Calu3 (cell line): ENCODE measurements around the gene EFTUD2. TPM values are rescaled to one million over a fixed set of nuclear protein-coding genes. Genes with fewer than 3 reads are reported as not detected.

ENCODE experiments used
- BruUV-seq: library from RNA; stranded (reverse); fragments of 400-500 nt; replicated peaks from 2 replicates; lab custom pipeline; 2021; lab: Mats Ljungman, UMichigan
- CTCF ChIA-PET: fragments of 300-600 bp; sonication (Branson Sonifier 250); formaldehyde crosslinking; loops from one replicate; lab custom pipeline; 2022; ENCODE audit warnings: antibody characterized with exemption; lab: Charles Lee
- DNase-seq: peaks from one replicate; pipeline ENCODE4 v3.0.0; 2022
- H3K27ac Mint-ChIP-seq: one replicate; pipeline ENCODE4 v1.8.0; 2022; ENCODE audit warnings: mixed read lengths; ENCODE audit not compliant: unreplicated experiment
- H3K27me3 Mint-ChIP-seq: one replicate; pipeline ENCODE4 v1.8.0; 2022; ENCODE audit warnings: mixed read lengths; ENCODE audit not compliant: unreplicated experiment
- H3K36me3 Mint-ChIP-seq: one replicate; pipeline ENCODE4 v1.8.0; 2022; ENCODE audit warnings: mild to moderate bottlenecking, moderate library complexity, mixed read lengths; ENCODE audit not compliant: insufficient read depth, unreplicated experiment
- H3K4me1 Mint-ChIP-seq: one replicate; pipeline ENCODE4 v1.8.0; 2022; ENCODE audit warnings: mild to moderate bottlenecking, low read depth, mixed read lengths; ENCODE audit not compliant: unreplicated experiment
- H3K4me3 Mint-ChIP-seq: one replicate; pipeline ENCODE4 v1.8.0; 2022; ENCODE audit warnings: mild to moderate bottlenecking, low read depth, moderate library complexity, mixed read lengths; ENCODE audit not compliant: unreplicated experiment
- H3K9me3 Mint-ChIP-seq: one replicate; pipeline ENCODE4 v1.8.0; 2022; ENCODE audit warnings: low read depth, mixed read lengths; ENCODE audit not compliant: unreplicated experiment
- intact Hi-C: fragments of 100-400 bp; cut with micrococcal nuclease; formaldehyde crosslinking; loops from one replicate; pipeline ENCODE4 v1.10.0; 2022; ENCODE audit not compliant: unreplicated experiment
- total RNA-seq: library from RNA; stranded (reverse); gene quantifications from 2 replicates; pipeline ENCODE4 v1.2.3, GENCODE V29; 2022
- TF ChIP-seq, protein P1 (sequence below): fragments of 200-600 bp; IDR thresholded peaks from one replicate; pipeline ENCODE4 v1.8.0; 2022; ENCODE audit warnings: antibody characterized with exemption; ENCODE audit not compliant: unreplicated experiment

The EFTUD2 gene
- total RNA-seq, 1 experiment from 2014 or later: 197 TPM

DNA sequence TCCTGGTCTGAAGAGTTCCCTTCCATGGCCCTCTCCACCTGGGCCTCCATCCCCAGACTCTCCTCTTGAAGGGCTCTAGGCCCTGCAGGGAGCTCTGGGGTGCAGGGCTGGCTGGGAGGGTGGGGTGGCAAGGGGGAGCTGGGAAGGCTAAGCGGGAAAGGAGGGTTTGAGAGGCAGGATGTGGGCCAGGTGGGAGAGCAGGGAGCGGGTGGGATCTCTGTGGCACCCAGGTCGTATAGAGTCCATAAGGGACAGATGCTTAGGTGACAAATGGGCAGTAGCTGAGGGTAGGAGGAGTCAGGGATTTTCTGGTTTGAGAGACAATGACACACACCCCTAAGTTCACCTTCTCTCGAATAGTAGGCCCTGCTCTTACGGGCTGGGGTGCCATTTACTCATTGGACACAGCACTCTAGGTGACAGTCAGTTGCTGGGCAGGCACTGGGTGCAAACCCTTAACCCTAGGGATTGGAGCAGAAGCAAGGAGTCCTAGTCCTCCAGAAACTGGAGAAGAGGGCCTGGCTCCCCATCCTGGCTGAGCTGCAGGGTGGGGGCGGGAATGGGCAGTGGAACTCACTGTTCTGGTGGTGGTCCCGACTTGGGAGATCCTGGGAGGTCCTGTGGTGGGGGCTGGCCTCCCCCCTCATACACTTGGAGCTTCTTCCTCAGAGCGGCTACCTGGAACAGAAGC is 33.0 kb upstream of the EFTUD2 start:
- Mint-ChIP-seq H3K4me1 (no peaks in the 10 kb centered on the region), H3K4me3 (no peak overlapping the region), H3K27ac (no peak overlapping the region), H3K36me3 (peaks cover 16% of the 10 kb centered on the region), H3K9me3 (no peaks in the 10 kb centered on the region), H3K27me3 (no peaks in the 10 kb centered on the region)
- no peak for DNase-seq
- BruUV-seq: no TSS peak
- CTCF ChIA-PET: interaction anchor here (0.5 to 1.5 kb wide), 2 partner anchors 12 to 269 kb away, joined by 4 to 5 read pairs; no protein-coding TSS in a partner anchor
- intact Hi-C loops: no loop called here
- TF ChIP-seq, protein P1, sequence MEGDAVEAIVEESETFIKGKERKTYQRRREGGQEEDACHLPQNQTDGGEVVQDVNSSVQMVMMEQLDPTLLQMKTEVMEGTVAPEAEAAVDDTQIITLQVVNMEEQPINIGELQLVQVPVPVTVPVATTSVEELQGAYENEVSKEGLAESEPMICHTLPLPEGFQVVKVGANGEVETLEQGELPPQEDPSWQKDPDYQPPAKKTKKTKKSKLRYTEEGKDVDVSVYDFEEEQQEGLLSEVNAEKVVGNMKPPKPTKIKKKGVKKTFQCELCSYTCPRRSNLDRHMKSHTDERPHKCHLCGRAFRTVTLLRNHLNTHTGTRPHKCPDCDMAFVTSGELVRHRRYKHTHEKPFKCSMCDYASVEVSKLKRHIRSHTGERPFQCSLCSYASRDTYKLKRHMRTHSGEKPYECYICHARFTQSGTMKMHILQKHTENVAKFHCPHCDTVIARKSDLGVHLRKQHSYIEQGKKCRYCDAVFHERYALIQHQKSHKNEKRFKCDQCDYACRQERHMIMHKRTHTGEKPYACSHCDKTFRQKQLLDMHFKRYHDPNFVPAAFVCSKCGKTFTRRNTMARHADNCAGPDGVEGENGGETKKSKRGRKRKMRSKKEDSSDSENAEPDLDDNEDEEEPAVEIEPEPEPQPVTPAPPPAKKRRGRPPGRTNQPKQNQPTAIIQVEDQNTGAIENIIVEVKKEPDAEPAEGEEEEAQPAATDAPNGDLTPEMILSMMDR: no peak

- Mint-ChIP-seq H3K4me3 (no peak overlapping the region), H3K27ac (no peak overlapping the region), H3K4me1 (no peaks in the 10 kb centered on the region), H3K36me3 (peaks cover 15% of the 10 kb centered on the region), H3K9me3 (no peaks in the 10 kb centered on the region), H3K27me3 (no peaks in the 10 kb centered on the region)
- CTCF ChIA-PET: interaction anchor here (0.6 to 1.5 kb wide), 4 partner anchors 10 to 449 kb away, joined by 3 to 5 read pairs (median 4); no protein-coding TSS in a partner anchor
- no TSS peak for BruUV-seq
- TF ChIP-seq, protein P1: no peak
- no peak for DNase-seq
- intact Hi-C loops: no loop called here
Measured at GRCh38 chr17:44931376-44931775, 32.1 kb upstream of the EFTUD2 start.

DNA sequence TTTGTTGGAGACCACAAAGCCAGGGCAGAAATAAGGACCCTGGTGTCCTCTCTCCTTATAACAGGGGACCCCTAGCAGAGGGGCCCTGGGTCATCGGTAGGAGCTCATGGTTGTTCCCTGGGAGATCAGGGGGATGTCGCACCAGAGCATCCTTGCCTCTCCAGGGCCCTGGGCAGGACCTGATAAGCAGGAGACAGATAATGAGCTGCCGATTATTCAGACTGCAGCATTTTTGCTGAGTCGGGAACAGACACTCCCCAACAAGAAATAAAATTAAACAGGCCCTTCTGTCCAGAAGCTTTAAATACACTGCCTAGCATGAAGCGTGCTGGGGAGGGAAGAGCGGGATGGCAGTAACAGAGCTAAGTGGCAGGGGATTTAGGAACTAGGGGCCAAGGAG is 31.4 kb upstream of the EFTUD2 start:
- CTCF ChIA-PET: interaction anchor here (0.6 to 1.1 kb wide), 4 partner anchors 11 to 449 kb away, joined by 3 to 5 read pairs (median 4); no protein-coding TSS in a partner anchor
- peaks cover 16% of the 10 kb centered on the region for H3K36me3 Mint-ChIP-seq
- no peaks in the 10 kb centered on the region for H3K9me3 Mint-ChIP-seq
- DNase-seq: no peak
- no peaks in the 10 kb centered on the region for H3K4me1 Mint-ChIP-seq
- TF ChIP-seq, protein P1: no peak
- no peak overlapping the region for H3K4me3 Mint-ChIP-seq
- no peaks in the 10 kb centered on the region for H3K27me3 Mint-ChIP-seq
- no TSS peak for BruUV-seq
- intact Hi-C loops: no loop called here
- H3K27ac Mint-ChIP-seq: no peak overlapping the region

DNA sequence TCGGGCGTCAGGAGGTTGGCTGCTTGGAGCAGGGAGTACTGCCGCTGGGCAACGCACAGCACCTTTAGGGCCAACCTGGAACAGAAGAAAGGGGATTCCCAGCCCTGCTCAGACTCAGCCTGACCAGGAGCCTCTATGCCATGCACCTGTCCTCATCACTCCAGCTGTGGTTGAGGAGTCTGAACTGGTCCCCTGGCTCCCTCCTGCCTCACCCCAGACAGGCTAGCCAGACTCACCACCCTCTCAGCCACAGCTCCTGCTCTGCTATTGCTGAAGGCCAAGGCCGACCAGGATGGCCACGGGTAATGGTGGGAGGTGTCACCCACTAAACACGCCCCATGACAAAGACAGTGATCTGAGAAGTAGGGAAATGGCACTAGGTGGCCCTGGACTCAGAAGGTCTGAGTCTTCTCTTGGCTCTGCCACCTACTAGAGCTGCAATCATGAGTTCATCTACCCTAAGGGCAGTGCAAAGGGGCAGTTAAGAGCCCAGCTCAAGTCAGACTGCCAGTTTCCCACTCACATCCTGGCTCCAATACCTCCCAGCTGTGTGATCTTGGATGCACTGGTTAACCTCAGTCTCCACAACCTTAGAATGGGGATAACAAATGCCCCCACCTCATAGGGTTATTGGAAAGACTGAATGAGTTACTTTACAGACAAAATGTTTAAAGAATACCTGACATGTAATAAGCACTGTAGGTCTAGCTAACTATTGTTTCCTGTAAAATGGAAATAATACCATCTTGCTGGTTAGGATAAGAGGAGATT is 29.9 kb upstream of the EFTUD2 start:
- H3K36me3 Mint-ChIP-seq: peaks cover 24% of the 10 kb centered on the region
- H3K4me3 Mint-ChIP-seq: no peak overlapping the region
- no peaks in the 10 kb centered on the region for H3K27me3 Mint-ChIP-seq
- H3K4me1 Mint-ChIP-seq: no peaks in the 10 kb centered on the region
- CTCF ChIA-PET: no interaction called here
- intact Hi-C loops: no loop called here
- TF ChIP-seq, protein P1: no peak
- no peak overlapping the region for H3K27ac Mint-ChIP-seq
- BruUV-seq: no TSS peak
- no peak for DNase-seq
- H3K9me3 Mint-ChIP-seq: no peaks in the 10 kb centered on the region
